SIG-M5 treated with dmso at 0.1 percent for 504 hours (cell line): ENCODE results near the gene CORO2B.
"Not testable (repeated sequence)": the region's sequence is repeated elsewhere in the genome, so short reads cannot be mapped to it uniquely, and the experiment has no call there.

ENCODE experiments used
- DNase-seq: peaks from one replicate; lab custom pipeline; 2025; ENCODE audit not compliant: unreplicated experiment; lab: John Stamatoyannopoulos, UW

CORO2B gene

GRCh38 chr15:68604840-68605478 lies 26.2 kb downstream of the CORO2B start:
- not testable (repeated sequence) for DNase-seq

GRCh38 chr15:68606375-68606774 lies 27.6 kb downstream of the CORO2B start:
- DNase-seq = no peak

GRCh38 chr15:68608206-68608843 lies 29.5 kb downstream of the CORO2B start:
- no peak for DNase-seq

- no peak for DNase-seq
These were observed 30.0 kb downstream of the CORO2B start for GRCh38 chr15:68608844-68609232.

- no peak for DNase-seq
These were observed 30.8 kb downstream of the CORO2B start for GRCh38 chr15:68609629-68610028.

GRCh38 chr15:68610825-68611224 lies 32.0 kb downstream of the CORO2B start:
- no peak for DNase-seq

- no peak for DNase-seq
These were observed 33.7 kb downstream of the CORO2B start for GRCh38 chr15:68612503-68612902.

GRCh38 chr15:68612979-68613740 lies 34.4 kb downstream of the CORO2B start:
- DNase-seq = peak; percentile 42

- DNase-seq = no peak
These were observed 35.7 kb downstream of the CORO2B start for GRCh38 chr15:68614286-68615035.

- DNase-seq = no peak
These were observed 36.5 kb downstream of the CORO2B start for GRCh38 chr15:68615301-68615700.

- no peak for DNase-seq
These were observed 37.0 kb downstream of the CORO2B start for GRCh38 chr15:68615811-68616210.

- DNase-seq = no peak
These were observed 37.6 kb downstream of the CORO2B start for GRCh38 chr15:68616397-68616796.

- no peak for DNase-seq
These were observed 38.2 kb downstream of the CORO2B start for GRCh38 chr15:68617001-68617400.

GRCh38 chr15:68617777-68618176 lies 39.0 kb downstream of the CORO2B start:
- DNase-seq = no peak

GRCh38 chr15:68618394-68618793 lies 39.6 kb downstream of the CORO2B start:
- DNase-seq = peak; percentile 10

GRCh38 chr15:68618908-68619698 lies 40.3 kb downstream of the CORO2B start:
- DNase-seq = no peak

- DNase-seq = no peak
These were observed 42.1 kb downstream of the CORO2B start for GRCh38 chr15:68620721-68621527.

GRCh38 chr15:68621535-68621934 lies 42.7 kb downstream of the CORO2B start:
- peak; percentile 13 for DNase-seq

- no peak for DNase-seq
These were observed 44.6 kb downstream of the CORO2B start for GRCh38 chr15:68623301-68623892.
